Ascending aorta (tissue), 2 donors: ENCODE data around the gene KNSTRN. TPM values are rescaled to one million over a fixed set of nuclear protein-coding genes. Genes with fewer than 3 reads are reported as not detected.

Source experiments
- DNase-seq, 2 donors: peaks; one replicate each; pipeline ENCODE4 v3.0.0-alpha.2; 2019; ENCODE audit warnings: low spot score in 2 of 2
- H3K27ac ChIP-seq, 2 donors: fragments of 200-600 bp; sonication (generic); one replicate each; pipeline ENCODE4 v1.5.1; 2016 to 2017; ENCODE audit warnings: mild to moderate bottlenecking in 1 of 2
- H3K27me3 ChIP-seq: fragments of 200-600 bp; sonication (generic); one replicate; pipeline ENCODE4 v1.5.1; 2017
- H3K36me3 ChIP-seq, 2 donors: fragments of 200-600 bp; sonication (generic); one replicate each; pipeline ENCODE4 v1.5.1; 2016
- H3K4me1 ChIP-seq, 2 donors: fragments of 200-600 bp; sonication (generic); one replicate each; pipeline ENCODE4 v1.5.1; 2016 to 2017; ENCODE audit warnings: mild to moderate bottlenecking in 1 of 2
- H3K4me3 ChIP-seq, 2 donors: fragments of 200-600 bp; sonication (generic); one replicate each; pipeline ENCODE4 v1.5.1; 2016 to 2017; ENCODE audit warnings: mild to moderate bottlenecking in 1 of 2
- H3K9me3 ChIP-seq, 2 donors: fragments of 200-600 bp; sonication (generic); one replicate each; pipeline ENCODE4 v1.5.1; 2016
- CTCF ChIP-seq, 3 experiments: fragments of 200-600 bp in 2 of 3; fragments of 450-650 bp in 1 of 3; sonication (generic) in 2 of 3; IDR thresholded peaks; one replicate each; pipeline ENCODE4 v1.5.1; 2016 to 2019; ENCODE audit warnings: antibody characterized with exemption in 3 of 3, mild to moderate bottlenecking in 1 of 3, moderate library complexity in 1 of 3
- intact Hi-C: fragments of 100-400 bp; cut with DNase I; formaldehyde crosslinking; loops from one replicate; pipeline ENCODE4 v1.15.1; 2023
- total RNA-seq: library from RNA; depleted of rRNA; stranded (reverse); fragments of >200 nt; gene quantifications from one replicate; pipeline ENCODE4 v1.1.0, GENCODE V29; 2016

The KNSTRN gene
- total RNA-seq, 1 donor from 2014 or later, result 5.1 TPM

DNA sequence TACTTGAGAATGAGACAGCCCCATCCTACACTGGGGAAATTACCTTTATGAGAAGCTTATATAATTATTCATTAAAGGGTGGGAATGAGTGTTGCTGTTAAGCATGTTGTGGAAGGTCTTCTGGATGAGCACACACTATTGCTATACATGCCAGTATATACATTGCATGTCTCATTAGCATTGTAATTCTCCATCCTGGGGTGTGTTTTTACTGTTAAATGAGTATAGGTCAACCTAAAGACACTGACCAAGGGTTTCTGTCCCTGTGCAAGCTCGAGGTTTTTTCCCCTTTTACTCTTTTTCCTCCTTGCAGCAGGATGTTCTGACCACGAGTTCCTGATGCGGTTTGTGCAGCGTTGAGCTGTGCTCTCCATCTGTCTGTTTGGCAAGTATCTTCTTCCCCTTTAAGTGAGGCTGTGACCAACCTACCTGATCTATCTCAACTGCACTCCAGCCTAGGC lies 15.9 kb downstream of the KNSTRN start:
- DNase-seq, result no peak
- no peaks in the 10 kb centered on the region for H3K4me1 ChIP-seq
- H3K36me3 ChIP-seq, result peaks cover 4% of the 10 kb centered on the region in 2 donors
- H3K9me3 ChIP-seq, result no peaks in the 10 kb centered on the region
- H3K4me3 ChIP-seq, result no peak overlapping the region
- no peak for TF ChIP-seq CTCF (IDR thresholded peaks at IDR 0.05)
- no peaks in the 10 kb centered on the region for H3K27me3 ChIP-seq
- no peak overlapping the region for H3K27ac ChIP-seq
- intact Hi-C loops, result no loop called here

- Histone ChIP-seq H3K4me1 (no peaks in the 10 kb centered on the region), H3K36me3 (no peaks in the 10 kb centered on the region), H3K27me3 (no peaks in the 10 kb centered on the region), H3K4me3 (no peak overlapping the region), H3K9me3 (no peaks in the 10 kb centered on the region), H3K27ac (no peak overlapping the region)
- no peak for TF ChIP-seq CTCF (IDR thresholded peaks at IDR 0.05)
- DNase-seq, result no peak
- intact Hi-C loops, result no loop called here
These were observed 16.8 kb downstream of the KNSTRN start for GRCh38 chr15:40399370-40399769.

GRCh38 chr15:40405501-40406381 lies 23.2 kb downstream of the KNSTRN start, which contains the start of gene IVD:
TSS of gene IVD (plus strand) at chr15:40405795. CDS start at chr15:40405828, 33 bp downstream.
- Histone ChIP-seq H3K27ac (peak within 1 kb of the TSS; percentile 75 to 80), H3K4me1 (peaks cover 15 to 17% of the 10 kb centered on the region in 2 donors), H3K36me3 (peaks cover 4 to 10% of the 10 kb centered on the region in 2 donors), H3K27me3 (no peaks in the 10 kb centered on the region), H3K9me3 (no peaks in the 10 kb centered on the region), H3K4me3 (peak within 1 kb of the TSS; percentile 73 to 98)
- peak; percentile 72 to 97 for DNase-seq
- intact Hi-C loops, result loop anchor here (1.0 to 10.0 kb wide), 7 partner anchors 23 to 301 kb away; partner anchors contain the start of genes BAHD1, BMF, CCDC9B and INAFM2
- TF ChIP-seq CTCF (IDR thresholded peaks at IDR 0.05), result no peak

DNA sequence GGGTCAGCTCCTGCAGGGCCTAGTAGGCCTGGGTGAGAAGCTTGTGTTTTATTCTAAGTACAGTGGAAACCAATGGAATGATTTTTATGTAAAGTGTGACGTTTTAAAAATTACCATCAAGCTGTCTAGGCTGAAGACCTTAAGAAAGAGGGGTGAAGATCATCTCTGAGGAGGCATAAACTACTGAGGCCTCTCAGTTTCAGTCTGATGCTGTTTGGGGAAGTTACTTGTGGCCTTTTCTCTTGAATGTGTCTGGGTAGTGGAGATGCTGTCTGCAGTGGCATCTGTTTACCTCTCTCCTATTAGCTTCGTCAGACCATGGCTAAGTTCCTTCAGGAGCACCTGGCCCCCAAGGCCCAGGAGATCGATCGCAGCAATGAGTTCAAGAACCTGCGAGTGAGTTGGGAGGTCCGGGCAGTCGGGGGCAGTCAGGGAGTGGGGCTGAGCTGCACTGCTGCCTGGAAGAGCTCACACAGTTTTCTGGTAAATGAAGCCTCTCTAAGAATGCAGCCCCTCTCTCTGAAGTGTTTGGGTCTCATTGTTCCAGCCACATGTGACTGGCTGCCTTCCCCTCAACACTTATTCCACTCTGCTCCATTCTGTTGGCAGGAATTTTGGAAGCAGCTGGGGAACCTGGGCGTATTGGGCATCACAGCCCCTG lies 24.9 kb downstream of the KNSTRN start:
- H3K36me3 ChIP-seq, result peaks cover 12 to 26% of the 10 kb centered on the region in 2 donors
- no peaks in the 10 kb centered on the region for H3K9me3 ChIP-seq
- no peak for TF ChIP-seq CTCF (IDR thresholded peaks at IDR 0.05)
- peaks cover 15 to 17% of the 10 kb centered on the region in 2 donors for H3K4me1 ChIP-seq
- no peaks in the 10 kb centered on the region for H3K27me3 ChIP-seq
- H3K27ac ChIP-seq, result no peak overlapping the region
- intact Hi-C loops, result loop anchor here (2.0 to 10.0 kb wide), 4 partner anchors 33 to 303 kb away; partner anchors contain the start of genes BAHD1, BMF and CCDC9B
- H3K4me3 ChIP-seq, result no peak overlapping the region
- no peak for DNase-seq

GRCh38 chr15:40409366-40409765 lies 26.8 kb downstream of the KNSTRN start:
- peaks cover 26 to 44% of the 10 kb centered on the region in 2 donors for H3K36me3 ChIP-seq
- intact Hi-C loops, result loop anchor here (5.0 to 10.0 kb wide), 3 partner anchors 42 to 305 kb away; partner anchors contain the start of genes BMF and CCDC9B
- no peak overlapping the region for H3K4me3 ChIP-seq
- H3K27ac ChIP-seq, result no peak overlapping the region
- DNase-seq, result no peak
- H3K4me1 ChIP-seq, result peaks cover 15 to 17% of the 10 kb centered on the region in 2 donors
- no peaks in the 10 kb centered on the region for H3K27me3 ChIP-seq
- H3K9me3 ChIP-seq, result no peaks in the 10 kb centered on the region
- TF ChIP-seq CTCF (IDR thresholded peaks at IDR 0.05), result no peak
